Measurements from ENCODE around the gene MFSD2A. TPM values are rescaled to one million over a fixed set of nuclear protein-coding genes. Genes with fewer than 3 reads are reported as not detected.

Gene MFSD2A
- total RNA-seq, 1 experiment from 2014 or later: 12.1 TPM

GRCh38 chr1:39969531-39970270 lies 14.8 kb downstream of the MFSD2A start:
- ChIA-PET CTCF (interaction anchor here (0.9 kb wide), 1 partner anchor 50 kb away, joined by 3 read pairs; no protein-coding TSS in a partner anchor), POLR2A (ENCODE audit: unreplicated experiment) (interaction anchor here (0.5 kb wide), 1 partner anchor 119 kb away, joined by 3 read pairs; no protein-coding TSS in a partner anchor)
- ATAC-seq (no peak), DNase-seq (no peak)
- BruUV-seq (replicated peaks): no TSS peak
- Histone ChIP-seq H3K27me3 (ENCODE audit: low read length) (no peaks in the 10 kb centered on the region), H3K27ac (ENCODE audit: low read length) (no peak overlapping the region), H3K4me1 (ENCODE audit: insufficient read depth, low read length) (no peaks in the 10 kb centered on the region), H3K36me3 (ENCODE audit: low read depth, low read length) (no peaks in the 10 kb centered on the region; the same call in none of the 2 replicates), H3F3A (ENCODE audit: low read length, unreplicated experiment) (no peaks in the 10 kb centered on the region), H3K79me2 (ENCODE audit: low read length) (no peaks in the 10 kb centered on the region), H3K9me3 (ENCODE audit: low read length) (no peaks in the 10 kb centered on the region), H3K4me3 (ENCODE audit: low read length) (no peak overlapping the region), H2AFZ (ENCODE audit: low read length) (no peak overlapping the region), H3K4me2 (ENCODE audit: low read length) (no peak overlapping the region), H3K9ac (ENCODE audit: low read length) (no peak overlapping the region), H4K20me1 (ENCODE audit: low read length) (no peaks in the 10 kb centered on the region), H3K9me2 (replicated peaks; ENCODE audit: low read length) (no peaks in the 10 kb centered on the region)
- no peak for TF ChIP-seq EZH2phosphoT487 (IDR thresholded peaks at IDR 0.05; ENCODE audit: borderline replicate concordance, low read length)
- no peak for TF ChIP-seq EZH2 (IDR thresholded peaks at IDR 0.05; ENCODE audit: low read length, unreplicated experiment)
- TF ChIP-seq CTCF (conservative IDR thresholded peaks at IDR 0.05; ENCODE audit: low read depth, low read length): no peak
- intact Hi-C loops (cut with micrococcal nuclease): no loop called here

GRCh38 chr1:39970274-39970673 lies 15.3 kb downstream of the MFSD2A start:
- intact Hi-C loops (cut with micrococcal nuclease): no loop called here
- Histone ChIP-seq H3K4me2 (ENCODE audit: low read length) (no peak overlapping the region), H3K36me3 (ENCODE audit: low read depth, low read length) (no peaks in the 10 kb centered on the region; the same call in none of the 2 replicates), H3K9me3 (ENCODE audit: low read length) (no peaks in the 10 kb centered on the region), H3F3A (ENCODE audit: low read length, unreplicated experiment) (no peaks in the 10 kb centered on the region), H3K79me2 (ENCODE audit: low read length) (no peaks in the 10 kb centered on the region), H3K4me3 (ENCODE audit: low read length) (no peak overlapping the region), H3K4me1 (ENCODE audit: insufficient read depth, low read length) (no peaks in the 10 kb centered on the region), H2AFZ (ENCODE audit: low read length) (no peak overlapping the region), H3K9ac (ENCODE audit: low read length) (no peak overlapping the region), H4K20me1 (ENCODE audit: low read length) (no peaks in the 10 kb centered on the region), H3K9me2 (replicated peaks; ENCODE audit: low read length) (no peaks in the 10 kb centered on the region), H3K27ac (ENCODE audit: low read length) (no peak overlapping the region), H3K27me3 (ENCODE audit: low read length) (no peaks in the 10 kb centered on the region)
- ChIA-PET POLR2A (ENCODE audit: unreplicated experiment) (no interaction called here), CTCF (interaction anchor here (0.9 kb wide), 1 partner anchor 50 kb away, joined by 3 read pairs; no protein-coding TSS in a partner anchor)
- BruUV-seq (replicated peaks): no TSS peak
- ATAC-seq (no peak), DNase-seq (no peak)
- TF ChIP-seq EZH2 (IDR thresholded peaks at IDR 0.05; ENCODE audit: low read length, unreplicated experiment) (no peak), CTCF (conservative IDR thresholded peaks at IDR 0.05; ENCODE audit: low read depth, low read length) (no peak), EZH2phosphoT487 (IDR thresholded peaks at IDR 0.05; ENCODE audit: borderline replicate concordance, low read length) (no peak)

- H3K27me3 ChIP-seq (ENCODE audit: low read length): no peaks in the 10 kb centered on the region
- DNase-seq: no peak
- H3K4me3 ChIP-seq (ENCODE audit: low read length): no peak overlapping the region
- no peaks in the 10 kb centered on the region for H4K20me1 ChIP-seq (ENCODE audit: low read length)
- ATAC-seq: no peak
- no peaks in the 10 kb centered on the region for H3K4me1 ChIP-seq (ENCODE audit: insufficient read depth, low read length)
- no peak overlapping the region for H3K9ac ChIP-seq (ENCODE audit: low read length)
- no peak overlapping the region for H3K27ac ChIP-seq (ENCODE audit: low read length)
- intact Hi-C loops (cut with micrococcal nuclease): no loop called here
- BruUV-seq (replicated peaks): no TSS peak
- ChIA-PET POLR2A (ENCODE audit: unreplicated experiment) (no interaction called here), CTCF (interaction anchor here (0.9 kb wide), 1 partner anchor 61 kb away, joined by 3 read pairs; no protein-coding TSS in a partner anchor)
- TF ChIP-seq EZH2 (IDR thresholded peaks at IDR 0.05; ENCODE audit: low read length, unreplicated experiment): no peak
- TF ChIP-seq CTCF (conservative IDR thresholded peaks at IDR 0.05; ENCODE audit: low read depth, low read length): no peak
- TF ChIP-seq EZH2phosphoT487 (IDR thresholded peaks at IDR 0.05; ENCODE audit: borderline replicate concordance, low read length): no peak
- no peaks in the 10 kb centered on the region for H3K79me2 ChIP-seq (ENCODE audit: low read length)
- no peak overlapping the region for H2AFZ ChIP-seq (ENCODE audit: low read length)
- H3K9me3 ChIP-seq (ENCODE audit: low read length): no peaks in the 10 kb centered on the region
- no peak overlapping the region for H3K4me2 ChIP-seq (ENCODE audit: low read length)
- H3K36me3 ChIP-seq (ENCODE audit: low read depth, low read length): no peaks in the 10 kb centered on the region; the same call in none of the 2 replicates
- no peaks in the 10 kb centered on the region for H3F3A ChIP-seq (ENCODE audit: low read length, unreplicated experiment)
- no peaks in the 10 kb centered on the region for H3K9me2 ChIP-seq (replicated peaks; ENCODE audit: low read length)
These were observed 16.2 kb downstream of the MFSD2A start for GRCh38 chr1:39971138-39971537.

Data from PC-3 (cell line).